IMR-90 (cell line): ENCODE data around the gene ING5. TPM values are rescaled to one million over a fixed set of nuclear protein-coding genes. Genes with fewer than 3 reads are reported as not detected.

Experiments
- ATAC-seq: fragments of 200-7000 bp; cut with Tn5 transposase; 2 replicates; pipeline ENCODE4 v1.9.1; 2020; ENCODE audit warnings: low read depth, mild to moderate bottlenecking, moderate library complexity
- BruUV-seq: library from RNA; stranded (reverse); fragments of 400-500 nt; replicated peaks from 2 replicates; lab custom pipeline; 2021; lab: Mats Ljungman, UMichigan
- CTCF ChIA-PET: fragments of 300-600 bp; formaldehyde crosslinking; extraction: SDS; loops from one replicate; lab custom pipeline; 2021; ENCODE audit warnings: antibody characterized with exemption; lab: Yijun Ruan, JAX
- POLR2A ChIA-PET: fragments of 300-600 bp; sonication (Branson Sonifier 250); formaldehyde crosslinking; loops from one replicate; lab custom pipeline; 2022; ENCODE audit warnings: antibody characterized with exemption; ENCODE audit not compliant: unreplicated experiment; lab: Charles Lee
- DNase-seq: peaks from one replicate; pipeline ENCODE4 v3.0.0; 2013
- H2AFZ ChIP-seq: replicated peaks from 2 replicates; pipeline ENCODE3; 2013; ENCODE audit warnings: low read length, mild to moderate bottlenecking; ENCODE audit not compliant: poor library complexity
- H2AK5ac ChIP-seq: 2 replicates; pipeline ENCODE4 v1.6.1; 2013; ENCODE audit warnings: low read depth, low read length, inconsistent platforms
- H2AK9ac ChIP-seq: replicated peaks from 2 replicates; pipeline ENCODE3; 2013; ENCODE audit warnings: mild to moderate bottlenecking, low read depth, low read length, moderate library complexity; ENCODE audit not compliant: poor library complexity
- H2BK120ac ChIP-seq: 2 replicates; pipeline ENCODE4 v1.6.1; 2013; ENCODE audit warnings: low read depth, low read length, inconsistent platforms
- H2BK15ac ChIP-seq: 3 replicates; pipeline ENCODE4 v1.6.1; 2013; ENCODE audit warnings: low read depth, low read length, inconsistent platforms
- H2BK20ac ChIP-seq: 2 replicates; pipeline ENCODE4 v1.6.1; 2013; ENCODE audit warnings: low read depth, mild to moderate bottlenecking, inconsistent platforms, low read length, moderate library complexity
- H2BK5ac ChIP-seq: 2 replicates; pipeline ENCODE4 v1.6.1; 2013; ENCODE audit warnings: mild to moderate bottlenecking, low read depth, low read length, inconsistent platforms; ENCODE audit not compliant: poor library complexity, severe bottlenecking
- H3K14ac ChIP-seq: replicated peaks from 2 replicates; pipeline ENCODE4 v1.6.1; 2013; ENCODE audit warnings: low read depth, low read length, inconsistent platforms
- H3K18ac ChIP-seq: 2 replicates; pipeline ENCODE4 v1.6.1; 2013; ENCODE audit warnings: low read depth, low read length, control low read depth
- H3K23ac ChIP-seq: 2 replicates; pipeline ENCODE4 v1.6.1; 2013; ENCODE audit warnings: low read depth, low read length, inconsistent platforms
- H3K27ac ChIP-seq: 2 replicates; pipeline ENCODE4 v1.5.1; 2013; ENCODE audit warnings: mild to moderate bottlenecking, control low read depth, low read length; ENCODE audit not compliant: insufficient read depth
- H3K27me3 ChIP-seq: 2 replicates; pipeline ENCODE4 v1.6.1; 2013; ENCODE audit warnings: low read length; ENCODE audit not compliant: control insufficient read depth, insufficient read depth
- H3K36me3 ChIP-seq: 2 replicates; pipeline ENCODE4 v1.6.1; 2013; ENCODE audit warnings: low read length, mixed read lengths; ENCODE audit not compliant: control insufficient read depth, insufficient read depth
- H3K4ac ChIP-seq: 2 replicates; pipeline ENCODE4 v1.6.1; 2013; ENCODE audit warnings: low read depth, low read length, inconsistent platforms
- H3K4me1 ChIP-seq: 2 replicates; pipeline ENCODE4 v1.6.1; 2013; ENCODE audit warnings: low read length, mixed read lengths; ENCODE audit not compliant: control insufficient read depth, insufficient read depth
- H3K4me2 ChIP-seq: 2 replicates; pipeline ENCODE4 v1.6.1; 2013; ENCODE audit warnings: low read depth, mild to moderate bottlenecking, control low read depth, low read length, moderate library complexity
- H3K4me3 ChIP-seq: 2 replicates; pipeline ENCODE4 v1.5.1; 2013; ENCODE audit warnings: low read depth, mild to moderate bottlenecking, control low read depth, low read length, moderate library complexity; ENCODE audit not compliant: insufficient read depth
- H3K56ac ChIP-seq: 2 replicates; pipeline ENCODE4 v1.6.1; 2013; ENCODE audit warnings: low read length, inconsistent platforms; ENCODE audit not compliant: insufficient read depth; ENCODE audit errors: extremely low read depth
- H3K79me1 ChIP-seq, 2 experiments: 2 replicates each; pipeline ENCODE4 v1.6.1; 2013; ENCODE audit warnings: low read length in 2 of 2, inconsistent platforms in 1 of 2, low read depth in 1 of 2
- H3K9ac ChIP-seq: 2 replicates; pipeline ENCODE4 v1.6.1; 2013; ENCODE audit warnings: low read depth, low read length, control low read depth
- H3K9me1 ChIP-seq: 2 replicates; pipeline ENCODE4 v1.6.1; 2013; ENCODE audit warnings: low read length, inconsistent platforms; ENCODE audit not compliant: insufficient read depth
- H3K9me3 ChIP-seq: 2 replicates; pipeline ENCODE4 v1.6.1; 2013; ENCODE audit warnings: low read length; ENCODE audit not compliant: control insufficient read depth, insufficient read depth
- H4K20me1 ChIP-seq: 2 replicates; pipeline ENCODE4 v1.6.1; 2013; ENCODE audit warnings: low read length, inconsistent platforms; ENCODE audit not compliant: insufficient read depth
- H4K5ac ChIP-seq: 2 replicates; pipeline ENCODE4 v1.6.1; 2013; ENCODE audit warnings: mild to moderate bottlenecking, low read depth, low read length, control low read depth
- H4K8ac ChIP-seq, 2 experiments: 2 replicates each; pipeline ENCODE4 v1.6.1; 2013; ENCODE audit warnings: low read depth in 2 of 2, low read length in 2 of 2, control low read depth in 1 of 2, inconsistent platforms in 1 of 2
- H4K91ac ChIP-seq: 2 replicates; pipeline ENCODE4 v1.6.1; 2013; ENCODE audit warnings: low read depth, low read length, inconsistent platforms; ENCODE audit not compliant: insufficient read depth
- NFE2L2 ChIP-seq: fragments of 150-350 bp; IDR thresholded peaks from 2 replicates; pipeline ENCODE4 v1.6.1; 2016; ENCODE audit warnings: low read depth, mild to moderate bottlenecking, low read length
- USF2 ChIP-seq: fragments of 150-350 bp; IDR thresholded peaks from 2 replicates; pipeline ENCODE4 v1.6.1; 2017; ENCODE audit warnings: mild to moderate bottlenecking, antibody characterized with exemption, low read length, low read depth
- WGBS, 2 experiments: methylation state at CpG; one replicate each; pipeline versions ENCODE4 v1.1.5 to v1.1.7; 2013; ENCODE audit warnings: missing lambda C conversion rate in 2 of 2; ENCODE audit not compliant: insufficient read length in 1 of 2; ENCODE audit errors: extremely low coverage in 2 of 2; 5-methylcytosine and 5-hydroxymethylcytosine counted together
- dilution Hi-C: fragments of 300-500 bp; cut with HindIII; formaldehyde crosslinking; loops from one replicate; pipeline ENCODE4 v1.14.3; 2018; ENCODE audit warnings: low sequenced_read_pairs; ENCODE audit not compliant: unreplicated experiment
- in situ Hi-C: fragments of 300-500 bp; cut with MboI; formaldehyde crosslinking; loops from 3 replicates; pipeline ENCODE4 v1.14.3; 2019; ENCODE audit warnings: low sequenced_read_pairs, inconsistent platforms, mixed read lengths
- intact Hi-C: fragments of 100-400 bp; cut with micrococcal nuclease; formaldehyde crosslinking; loops from 2 replicates; pipeline ENCODE4 v1.10.0; 2022
- polyA plus RNA-seq, 3 experiments: library from polyadenylated mRNA; depleted of rRNA; stranded (reverse); fragments of >200 nt; gene quantifications; 2 replicates each; pipeline ENCODE4 v1.2.3, GENCODE V29; 2012; ENCODE audit warnings: low replicate concordance in 1 of 3
- total RNA-seq: library from RNA; depleted of rRNA; stranded (reverse); fragments of >200 nt; gene quantifications from 2 replicates; pipeline ENCODE4 v1.2.3, GENCODE V29; 2012
- TF ChIP-seq, protein P1 (sequence below): fragments of 150-350 bp; IDR thresholded peaks from 2 replicates; pipeline ENCODE4 v1.6.1; 2016; ENCODE audit warnings: low read depth, mild to moderate bottlenecking, low read length, moderate library complexity, borderline replicate concordance

The ING5 gene
- total and polyA plus RNA-seq, 2 of the 4 experiments (the other 2 are of a cell fraction) = 36.1 to 38.9 TPM

GRCh38 chr2:241670333-241671110, 31.3 kb upstream of the ING5 start:
- BruUV-seq = no TSS peak
- Histone ChIP-seq H3K27me3 (no peaks in the 10 kb centered on the region), H3K18ac (no peak overlapping the region), H2AK9ac (peak overlapping the region; percentile 24), H3K9me3 (no peaks in the 10 kb centered on the region), H3K23ac (no peak overlapping the region), H3K9me1 (peaks cover 3% of the 10 kb centered on the region; the same call in 1 of the 2 replicates), H3K4me3 (no peak overlapping the region), H2AK5ac (no peak overlapping the region), H4K8ac (no peak overlapping the region), H3K9ac (no peak overlapping the region), H3K56ac (no peak overlapping the region), H4K20me1 (peaks cover 14% of the 10 kb centered on the region; the same call in 1 of the 2 replicates), H2BK15ac (no peak overlapping the region), H2AFZ (no peak overlapping the region), H3K27ac (no peak overlapping the region), H3K79me1 (peaks cover 3 to 17% of the 10 kb centered on the region in 2 experiments; a peak in 3 of 4 replicates), H3K14ac (no peak overlapping the region), H4K91ac (no peak overlapping the region), H3K4ac (no peak overlapping the region), H4K5ac (no peak overlapping the region), H3K4me1 (peaks cover 12% of the 10 kb centered on the region), H2BK20ac (no peak overlapping the region), H3K4me2 (no peak overlapping the region), H2BK120ac (no peak overlapping the region), H2BK5ac (no peak overlapping the region), H3K36me3 (peaks cover 61% of the 10 kb centered on the region)
- in situ Hi-C loops (loop anchor here (25.0 kb wide), 1 partner anchor 808 kb away; the partner anchor contains the start of gene AGXT), intact Hi-C loops (no loop called here), dilution Hi-C loops (no loop called here)
- POLR2A ChIA-PET = no interaction called here
- CTCF ChIA-PET = no interaction called here
- DNase-seq = no peak
- no peak for ATAC-seq
- WGBS, 2 experiments = 90% methylated on average over 17 of the region's 31 CpGs; no CpG with 5 or more reads in 1 of the 2 experiments
- TF ChIP-seq, protein P1, sequence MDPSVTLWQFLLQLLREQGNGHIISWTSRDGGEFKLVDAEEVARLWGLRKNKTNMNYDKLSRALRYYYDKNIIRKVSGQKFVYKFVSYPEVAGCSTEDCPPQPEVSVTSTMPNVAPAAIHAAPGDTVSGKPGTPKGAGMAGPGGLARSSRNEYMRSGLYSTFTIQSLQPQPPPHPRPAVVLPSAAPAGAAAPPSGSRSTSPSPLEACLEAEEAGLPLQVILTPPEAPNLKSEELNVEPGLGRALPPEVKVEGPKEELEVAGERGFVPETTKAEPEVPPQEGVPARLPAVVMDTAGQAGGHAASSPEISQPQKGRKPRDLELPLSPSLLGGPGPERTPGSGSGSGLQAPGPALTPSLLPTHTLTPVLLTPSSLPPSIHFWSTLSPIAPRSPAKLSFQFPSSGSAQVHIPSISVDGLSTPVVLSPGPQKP = no peak
- TF ChIP-seq USF2 (no peak), NFE2L2 (no peak)
